GM19239 (cell line): ENCODE measurements around the gene FOXRED2.
"Not testable (repeated sequence)": the region's sequence is repeated elsewhere in the genome, so short reads cannot be mapped to it uniquely, and the experiment has no call there.

ENCODE experiments used
- DNase-seq: peaks from one replicate; pipeline ENCODE4 v3.0.0; 2011; ENCODE audit warnings: low spot score; ENCODE audit not compliant: insufficient read length
- FAIRE-seq: peaks from 2 replicates; lab custom pipeline; 2011; peaks lifted over from hg19 to GRCh38; lab: Jason Lieb, UNC

The FOXRED2 gene

DNA sequence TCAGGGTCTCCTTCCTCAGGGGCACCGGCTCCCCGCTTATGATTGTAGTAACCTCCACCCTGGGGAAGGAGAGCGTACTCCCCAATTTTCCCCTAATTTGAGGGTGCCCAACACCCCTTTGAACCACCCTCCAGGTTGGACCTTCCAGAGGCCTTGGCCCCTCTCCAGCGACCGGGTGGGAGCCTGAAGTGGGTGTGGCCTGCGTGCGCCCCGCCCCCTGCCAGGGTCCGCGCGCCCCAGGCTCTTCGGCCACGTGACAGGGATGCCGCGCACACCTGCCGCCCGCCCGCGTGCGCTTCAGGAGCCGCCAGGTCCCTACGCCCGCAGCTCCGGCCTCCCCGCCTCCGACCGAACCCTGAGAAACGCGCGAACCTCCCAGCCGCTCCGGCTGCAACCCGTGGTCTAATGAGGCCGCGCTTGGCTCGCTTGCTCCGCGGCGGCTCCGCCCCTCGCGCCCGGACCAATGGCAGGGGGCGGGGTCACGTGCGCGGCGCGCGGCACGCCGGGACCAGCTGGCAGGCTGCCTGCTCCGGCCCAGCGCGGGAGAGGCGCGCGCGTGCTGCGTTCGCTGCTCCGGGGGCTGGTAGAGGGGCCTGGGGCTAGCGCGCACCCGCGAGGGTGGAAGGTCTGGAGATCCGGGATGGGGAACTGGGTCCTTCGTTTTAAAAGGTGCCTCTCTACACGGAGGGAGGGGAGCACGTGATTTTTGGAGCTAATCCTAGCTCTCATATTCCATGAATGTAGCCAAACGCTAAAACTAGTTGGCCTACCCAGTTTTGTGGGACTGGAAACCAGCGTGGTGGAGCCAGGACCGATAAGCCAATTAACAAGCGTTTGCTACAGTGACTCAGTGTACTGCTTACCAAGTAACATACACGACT, at the start of gene FOXRED2:
FOXRED2 (minus strand) TSS at position 404 of the 881 bp plus-strand sequence. CDS start 618 bp downstream, outside the sequence.
- peak; percentile 95 for DNase-seq
- FAIRE-seq: peak; percentile 86

DNA sequence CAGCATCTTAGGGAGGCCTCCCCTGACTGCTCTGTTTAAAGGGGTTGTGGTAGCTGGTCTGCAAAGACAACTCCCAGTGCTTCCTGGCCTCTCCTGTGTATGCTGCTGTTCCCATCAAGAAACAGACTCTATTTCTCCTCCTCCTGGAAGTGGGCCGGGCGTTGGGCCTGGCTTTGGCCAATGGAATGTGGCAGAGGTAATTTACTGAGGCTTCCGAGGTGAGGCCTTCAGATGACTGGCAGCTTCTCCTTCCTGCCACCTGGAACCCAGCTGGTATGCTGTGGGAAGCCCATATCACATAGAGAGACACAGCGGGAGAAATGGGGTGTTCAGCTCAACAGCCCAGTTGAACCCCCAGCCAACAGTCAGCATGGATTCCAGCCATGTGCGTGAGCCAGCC, 47.3 kb upstream of the FOXRED2 start:
- FAIRE-seq: no peak
- DNase-seq: no peak

DNA sequence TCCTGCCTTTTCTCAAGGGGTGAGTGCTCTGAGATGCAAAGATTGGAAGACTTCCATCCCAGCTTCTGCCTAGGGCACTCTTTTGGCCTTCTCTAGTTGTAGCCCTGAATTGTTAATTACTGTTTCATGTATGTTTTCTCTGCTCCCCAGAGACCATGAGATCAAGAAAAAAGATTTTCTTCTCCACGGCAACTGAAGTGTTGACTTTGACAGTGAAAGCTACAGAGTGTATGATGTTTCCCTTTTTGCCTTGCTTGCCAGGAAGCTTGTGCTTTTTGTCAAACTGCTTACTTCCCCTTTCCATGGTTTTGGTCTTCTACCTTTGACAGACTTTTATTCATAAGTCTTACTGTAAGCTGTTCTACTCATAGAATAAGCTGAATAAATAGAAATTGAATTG, 45.4 kb upstream of the FOXRED2 start:
- FAIRE-seq (peak; percentile 42), DNase-seq (no peak)

DNA sequence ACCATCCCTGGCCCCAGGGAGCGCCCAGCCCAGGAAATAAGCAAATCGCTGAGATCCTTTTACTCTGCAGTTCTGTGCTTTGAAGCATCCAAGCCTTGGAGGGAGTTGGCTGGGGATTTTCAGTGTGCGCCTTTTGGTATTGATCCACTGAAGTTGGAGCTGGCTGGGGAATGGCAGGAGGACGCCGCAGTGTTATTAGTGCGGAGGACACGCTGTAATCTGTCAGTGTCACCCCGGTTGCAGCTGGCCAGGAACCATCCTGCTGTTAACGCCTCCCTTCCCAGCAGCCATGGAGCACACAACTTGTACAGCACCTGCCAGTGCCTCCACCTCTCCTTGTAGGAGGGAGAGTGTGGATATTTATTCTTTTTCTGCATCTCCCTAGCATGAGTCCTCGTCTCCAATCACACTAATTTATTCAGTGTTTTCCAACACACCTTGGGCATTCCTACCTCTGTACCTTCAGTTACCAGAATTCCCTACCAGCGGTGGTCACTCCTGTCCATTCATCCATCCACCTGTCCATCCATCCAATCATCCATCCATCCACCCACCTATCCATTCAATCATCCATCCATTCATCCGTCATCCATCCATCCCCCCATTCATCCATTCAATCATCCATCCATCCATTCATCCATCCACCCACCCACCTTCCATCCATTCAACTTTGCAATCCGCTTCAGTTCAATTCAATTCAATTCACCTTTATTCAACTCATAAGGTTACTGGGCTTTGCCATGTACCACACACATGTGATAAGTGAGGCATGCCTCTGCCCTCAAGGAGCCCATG, 44.1 kb upstream of the FOXRED2 start:
- no peak for FAIRE-seq
- DNase-seq: no peak

- DNase-seq: no peak
Measured at GRCh38 chr22:36549033-36549432, 42.2 kb upstream of the FOXRED2 start.

DNA sequence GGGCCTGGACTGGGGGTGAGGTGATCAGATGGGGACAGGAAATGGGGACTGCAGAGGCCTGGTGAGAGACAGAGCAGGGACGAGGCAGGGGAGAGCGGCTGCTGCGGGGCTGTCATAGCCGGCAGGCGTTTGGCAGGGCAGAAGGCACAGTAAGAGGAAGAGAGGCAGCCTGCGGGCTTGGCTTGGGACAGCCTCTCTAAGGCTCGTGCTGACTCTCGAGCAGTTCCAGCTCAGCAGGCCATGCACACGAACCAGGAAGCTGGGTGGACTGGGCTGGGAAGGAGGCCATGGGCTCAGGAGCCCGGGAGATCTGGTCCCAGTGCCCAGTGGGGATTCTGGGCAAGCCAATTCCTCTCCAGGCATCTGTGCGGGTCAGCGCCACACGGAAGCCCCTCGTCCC, 41.8 kb upstream of the FOXRED2 start:
- FAIRE-seq: no peak
- DNase-seq: no peak

More at GRCh38 chr22:36549033-36549432, 42.2 kb upstream of the FOXRED2 start:
- no peak for FAIRE-seq

DNA sequence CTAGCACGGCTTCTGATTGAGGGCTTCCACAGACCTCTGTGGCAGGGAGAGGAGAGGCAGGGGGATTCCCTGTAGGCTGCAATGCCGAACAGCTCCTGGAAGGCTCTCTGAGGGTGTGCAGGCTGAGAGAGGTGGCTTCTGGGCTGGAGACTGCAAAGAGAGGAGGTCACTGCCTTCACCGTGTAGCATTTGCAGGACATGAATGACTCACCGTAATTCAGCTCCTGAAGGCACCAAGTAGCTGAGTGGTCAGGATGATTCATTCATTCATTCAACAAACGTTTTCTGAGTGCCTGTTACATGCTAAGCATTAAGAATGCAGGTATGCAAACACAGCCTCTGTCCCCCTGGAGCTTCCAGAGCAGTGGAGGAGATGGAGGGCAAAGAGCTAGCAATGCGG, 40.1 kb upstream of the FOXRED2 start:
- FAIRE-seq (no peak), DNase-seq (no peak)

DNA sequence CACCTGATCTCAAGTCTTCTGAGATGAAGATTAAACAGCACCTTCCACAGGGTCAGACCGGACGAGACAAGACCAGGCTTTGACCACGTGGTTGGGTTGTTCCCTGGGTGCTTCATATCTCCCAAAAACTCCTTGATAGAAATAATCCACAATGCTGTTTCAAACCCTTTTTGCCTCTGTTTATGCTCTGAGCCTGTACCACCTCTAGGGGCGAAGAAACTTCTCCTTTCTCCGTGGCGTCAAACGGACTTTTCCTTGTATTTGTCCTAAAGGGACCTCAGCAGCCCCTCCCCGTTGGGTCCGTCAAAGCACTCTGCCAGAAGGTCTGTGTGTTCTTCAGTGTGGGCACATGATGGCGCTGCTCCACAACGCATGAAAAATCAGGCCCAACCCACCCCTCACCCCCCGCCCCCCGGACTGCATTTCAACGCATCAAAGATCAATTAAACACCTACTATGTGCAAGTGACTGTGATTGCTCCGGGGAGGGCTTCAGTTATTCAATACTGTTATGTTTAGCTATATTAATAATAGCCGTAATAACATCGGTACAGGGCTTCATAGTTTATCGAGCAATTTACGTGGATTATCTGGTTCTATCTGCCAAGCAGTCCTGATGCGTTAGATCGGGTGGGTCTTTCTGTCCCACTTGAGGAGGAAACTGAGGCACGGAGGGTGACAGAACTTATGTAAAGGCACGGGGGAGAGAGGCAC, 39.4 kb upstream of the FOXRED2 start:
- DNase-seq (no peak), FAIRE-seq (no peak)

DNA sequence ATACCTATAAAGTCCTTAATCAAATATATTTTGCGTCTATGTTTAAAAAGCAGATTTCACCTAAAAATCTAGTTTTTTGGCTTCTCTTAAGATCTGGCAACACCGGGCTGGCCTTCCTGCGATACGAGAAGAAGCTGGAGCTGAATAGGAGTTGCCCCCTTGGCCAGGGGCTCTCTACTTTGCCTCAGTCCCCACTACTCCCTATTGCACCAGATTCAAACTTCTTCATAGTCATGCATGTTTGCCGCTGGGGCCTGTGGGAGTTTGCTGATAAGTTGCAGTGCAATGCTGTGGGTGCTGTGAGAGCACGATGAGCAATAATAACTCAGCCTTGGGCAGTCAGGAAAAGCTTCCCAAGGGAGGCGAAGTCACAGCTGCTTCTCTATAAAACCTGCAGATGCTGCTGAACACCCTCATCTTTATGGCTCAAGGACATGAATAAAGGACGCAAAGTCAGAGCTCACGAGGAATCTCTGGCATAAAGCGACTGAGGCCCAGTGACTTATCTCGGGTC, 37.3 kb upstream of the FOXRED2 start:
- DNase-seq (no peak), FAIRE-seq (no peak)

DNA sequence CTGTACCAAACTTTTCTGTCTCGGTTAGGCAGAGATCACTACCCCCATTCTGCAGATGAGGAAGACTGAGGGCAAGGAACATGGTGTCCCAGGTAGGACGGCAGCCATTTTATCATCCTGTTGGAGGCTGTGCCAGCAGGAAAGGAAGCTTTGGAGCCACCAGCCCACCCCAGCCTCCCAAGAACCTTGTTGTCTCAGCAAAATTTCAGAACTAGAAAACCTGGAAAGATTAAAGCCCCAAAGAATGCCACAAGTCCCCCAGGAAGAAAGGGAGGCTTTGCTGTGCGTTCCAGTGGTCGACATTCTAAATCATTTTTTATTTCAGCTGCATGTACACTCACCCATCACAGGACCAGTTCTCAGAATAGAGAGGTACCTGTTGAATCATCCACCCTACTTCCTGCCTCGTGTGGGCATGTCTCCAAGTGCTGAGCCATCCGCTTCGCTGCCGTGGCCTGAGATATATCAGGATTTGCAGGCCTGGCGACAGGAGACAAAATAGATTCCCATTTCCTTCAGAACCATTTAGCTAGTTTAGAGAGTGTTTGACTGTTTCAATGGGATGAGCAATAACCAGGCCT, 35.1 kb upstream of the FOXRED2 start:
- no peak for DNase-seq

GRCh38 chr22:36540867-36541642, 34.2 kb upstream of the FOXRED2 start:
- no peak for DNase-seq

More for the DNA sequence above, 35.1 kb upstream of the FOXRED2 start:
- FAIRE-seq: no peak

DNA sequence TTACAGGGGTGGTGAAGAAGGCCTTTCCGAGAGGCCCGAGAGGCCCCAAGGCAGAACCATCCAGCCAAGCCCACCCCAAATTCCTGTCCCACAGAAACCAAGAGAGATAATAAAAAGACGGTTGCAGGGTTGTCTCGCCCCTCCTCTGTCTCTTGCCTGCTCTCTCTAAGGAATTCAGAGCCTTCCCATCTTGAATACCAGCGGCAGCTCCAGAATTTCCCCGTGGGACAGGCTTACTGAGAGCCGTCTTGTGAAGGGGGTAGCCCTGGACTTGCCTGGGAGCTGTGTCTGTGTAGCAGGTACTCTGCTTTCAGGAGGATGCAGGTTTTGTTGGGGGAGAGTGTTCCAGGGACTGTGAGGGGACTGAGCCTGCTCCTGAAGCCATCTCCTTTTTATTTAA, 31.7 kb upstream of the FOXRED2 start:
- FAIRE-seq (no peak), DNase-seq (no peak)

More at GRCh38 chr22:36540867-36541642, 34.2 kb upstream of the FOXRED2 start:
- FAIRE-seq: no peak

DNA sequence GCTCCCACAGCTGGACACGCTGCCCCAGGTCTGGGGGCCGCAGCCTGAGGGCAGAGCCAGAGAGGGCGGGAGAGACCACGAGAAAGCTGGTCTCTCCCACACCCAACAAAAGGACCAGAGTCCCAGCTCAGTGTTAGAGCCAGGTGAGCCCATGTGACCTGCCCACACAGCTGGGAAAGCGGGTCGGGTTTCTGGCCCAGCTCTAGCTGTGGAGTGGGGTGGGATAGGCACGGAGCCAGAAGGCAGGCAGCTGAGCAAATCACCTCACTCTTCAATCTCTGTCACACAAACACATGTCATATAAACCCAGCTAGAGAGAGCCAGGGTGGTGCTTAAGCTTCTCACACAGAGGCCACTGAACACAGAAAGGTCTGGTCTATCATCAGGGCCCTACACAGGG, 29.9 kb upstream of the FOXRED2 start:
- FAIRE-seq: no peak
- DNase-seq: no peak

- not testable (repeated sequence) for FAIRE-seq, DNase-seq
Measured at GRCh38 chr22:36533320-36533719, 26.5 kb upstream of the FOXRED2 start.

DNA sequence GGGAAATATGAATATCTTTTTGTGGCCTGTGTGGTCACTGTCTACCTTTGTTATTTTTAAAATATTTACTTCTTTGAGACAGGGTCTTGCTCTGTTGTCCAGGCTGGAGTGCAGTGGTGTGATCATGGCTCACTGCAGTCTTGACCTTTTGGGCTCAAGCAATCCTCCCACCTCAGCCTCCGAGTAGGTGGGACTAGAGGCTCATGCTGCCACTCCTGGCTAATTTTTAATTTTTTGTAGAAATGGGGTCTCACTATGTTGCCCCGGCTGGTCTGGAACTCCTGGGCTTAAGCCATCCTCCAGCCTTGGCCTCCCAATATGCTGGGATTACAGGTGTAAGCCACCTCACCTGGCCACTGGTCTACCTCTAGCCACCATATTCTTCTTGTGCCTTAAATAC, 25.6 kb upstream of the FOXRED2 start:
- FAIRE-seq (no peak), DNase-seq (no peak)

DNA sequence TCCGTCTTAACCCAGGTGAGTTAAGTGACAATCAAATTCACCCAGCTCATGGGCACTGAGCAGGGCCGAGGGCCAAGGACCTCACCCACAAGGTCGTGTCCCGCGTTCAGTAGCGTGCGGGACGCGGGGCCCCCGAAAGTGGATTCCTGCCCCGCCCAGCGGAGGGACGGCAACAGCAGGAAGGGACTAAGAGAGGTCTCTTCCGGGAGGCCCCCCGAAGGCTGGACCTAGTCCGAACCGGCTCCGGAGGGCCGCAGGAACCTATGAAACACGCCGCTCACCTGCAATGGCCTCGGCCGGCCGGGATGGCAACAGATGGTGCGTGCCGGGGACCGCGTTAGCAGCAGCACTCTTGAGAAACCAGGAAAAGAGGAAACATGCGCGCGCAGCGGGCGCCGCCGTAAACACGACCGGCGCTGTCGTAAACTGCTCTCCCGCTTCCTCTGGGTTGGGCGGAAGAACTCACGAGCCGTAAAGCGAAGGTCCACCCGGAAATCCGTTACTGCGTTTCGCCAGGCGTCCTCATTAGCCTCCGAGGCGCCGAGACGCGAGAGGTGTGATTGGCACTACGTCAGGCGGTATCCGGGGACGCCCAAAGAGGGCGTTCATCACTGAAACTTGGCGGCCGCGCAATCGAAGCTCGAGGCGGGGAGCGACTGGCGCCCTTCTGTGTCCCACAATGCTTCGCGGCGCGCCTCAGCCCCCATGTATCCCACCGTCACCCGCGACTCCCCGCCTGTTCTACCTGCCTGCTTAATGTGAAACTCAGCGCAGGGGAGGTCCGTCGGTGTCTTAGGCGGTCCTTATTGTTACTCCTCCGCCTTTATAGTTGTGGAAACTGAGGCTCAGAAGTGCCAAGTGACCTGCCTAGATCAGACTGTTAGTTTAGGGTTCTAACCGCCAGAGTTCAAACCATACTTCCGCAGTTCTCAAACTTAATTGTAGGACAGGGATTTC, 22.2 kb upstream of the FOXRED2 start, which contains the start of gene EIF3D:
EIF3D (minus strand) TSS at position 372 of the 957 bp plus-strand sequence. CDS start 3,045 bp downstream, outside the sequence.
- FAIRE-seq (peak; percentile 93), DNase-seq (peak; percentile 84)

- FAIRE-seq: no peak
Measured at GRCh38 chr22:36528341-36528740, 21.5 kb upstream of the FOXRED2 start.

DNA sequence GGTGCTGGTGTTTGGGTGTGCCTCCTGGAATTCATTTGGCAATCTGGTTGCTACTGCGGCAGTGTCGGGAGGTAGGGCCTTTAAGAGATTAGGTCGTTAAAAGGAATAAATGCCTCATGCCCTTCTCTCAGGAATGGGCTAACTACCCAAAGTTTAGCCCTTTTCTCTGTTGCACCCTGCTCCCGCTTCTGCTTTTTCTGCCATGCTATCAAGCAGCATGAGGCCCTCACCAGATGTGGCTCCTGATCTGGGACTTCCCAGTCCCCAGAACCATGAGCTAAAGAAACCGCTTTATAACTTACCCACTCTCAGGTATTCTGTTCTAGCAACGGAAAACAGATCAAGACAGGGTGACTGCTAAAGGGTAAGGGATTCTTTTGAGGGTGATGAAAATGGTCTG, 15.8 kb upstream of the FOXRED2 start:
- FAIRE-seq: no peak
- DNase-seq: no peak

More at GRCh38 chr22:36528341-36528740, 21.5 kb upstream of the FOXRED2 start:
- DNase-seq: no peak
